HG03342 (cell line): Measurements from ENCODE around the gene UGT1A6.
"Not testable (repeated sequence)": the region's sequence is repeated elsewhere in the genome, so short reads cannot be mapped to it uniquely, and the experiment has no call there.

ENCODE experiments used
- ATAC-seq: cut with Tn5 transposase; IDR thresholded peaks from one replicate; pipeline ENCODE4 v1.9.1; 2021; ENCODE audit warnings: mild to moderate bottlenecking, moderate library complexity; ENCODE audit not compliant: unreplicated experiment

UGT1A6 gene

GRCh38 chr2:233692648-233693047 is at the start of gene UGT1A6:
UGT1A6 (plus strand) TSS chr2:233692890; CDS start chr2:233693005, 115 bp downstream.
- no peak for ATAC-seq

GRCh38 chr2:233643128-233643527 is 49.6 kb upstream of the UGT1A6 start:
- no peak for ATAC-seq

GRCh38 chr2:233646033-233646432 is 46.7 kb upstream of the UGT1A6 start:
- ATAC-seq, result not testable (repeated sequence)

- ATAC-seq, result no peak
These were observed 41.7 kb upstream of the UGT1A6 start for GRCh38 chr2:233650981-233651380.

GRCh38 chr2:233651430-233651829 is 41.3 kb upstream of the UGT1A6 start:
- no peak for ATAC-seq

GRCh38 chr2:233654501-233654900 is 38.2 kb upstream of the UGT1A6 start:
- ATAC-seq, result no peak

- no peak for ATAC-seq
These were observed 37.6 kb upstream of the UGT1A6 start for GRCh38 chr2:233655043-233655442.

- not testable (repeated sequence) for ATAC-seq
These were observed 36.7 kb upstream of the UGT1A6 start for GRCh38 chr2:233655943-233656342.

GRCh38 chr2:233656443-233656842 is 36.2 kb upstream of the UGT1A6 start:
- ATAC-seq, result no peak

GRCh38 chr2:233658610-233659009 is 34.1 kb upstream of the UGT1A6 start:
- no peak for ATAC-seq

GRCh38 chr2:233663911-233664310 is 28.8 kb upstream of the UGT1A6 start:
- ATAC-seq, result no peak

GRCh38 chr2:233668605-233669260 is 24.0 kb upstream of the UGT1A6 start:
- ATAC-seq, result no peak

- ATAC-seq, result no peak
These were observed 21.2 kb upstream of the UGT1A6 start, which contains the start of gene UGT1A9 for GRCh38 chr2:233671290-233672161. UGT1A9 (plus strand) TSS chr2:233671898; CDS start chr2:233671935, 37 bp downstream.

- no peak for ATAC-seq
These were observed 19.8 kb upstream of the UGT1A6 start for GRCh38 chr2:233672886-233673285.

GRCh38 chr2:233673896-233674295 is 18.8 kb upstream of the UGT1A6 start:
- no peak for ATAC-seq

GRCh38 chr2:233674314-233674713 is 18.4 kb upstream of the UGT1A6 start:
- no peak for ATAC-seq

GRCh38 chr2:233674995-233675394 is 17.7 kb upstream of the UGT1A6 start:
- no peak for ATAC-seq

- ATAC-seq, result no peak
These were observed 16.6 kb upstream of the UGT1A6 start for GRCh38 chr2:233676046-233676445.

- ATAC-seq, result no peak
These were observed 13.5 kb upstream of the UGT1A6 start for GRCh38 chr2:233679196-233679595.

GRCh38 chr2:233680361-233681045 is 12.2 kb upstream of the UGT1A6 start:
- ATAC-seq, result no peak

- no peak for ATAC-seq
These were observed 11.1 kb upstream of the UGT1A6 start, which contains the start of gene UGT1A7 for GRCh38 chr2:233681521-233682099. UGT1A7 (plus strand) TSS chr2:233681901; CDS start chr2:233681938, 37 bp downstream.
